T1000 (cell line): Measurements from ENCODE around the gene ATP1A4.

Experiments
- DNase-seq: peaks from one replicate; lab custom pipeline; 2025; ENCODE audit warnings: mixed read lengths; lab: John Stamatoyannopoulos, UW

Gene ATP1A4

GRCh38 chr1:160144921-160145320, 6.5 kb upstream of the ATP1A4 start:
- DNase-seq: no peak

- DNase-seq: no peak
Observed at GRCh38 chr1:160146107-160146506, 5.3 kb upstream of the ATP1A4 start.

- no peak for DNase-seq
Observed at GRCh38 chr1:160148121-160148520, 3.3 kb upstream of the ATP1A4 start.

- no peak for DNase-seq
Observed at GRCh38 chr1:160149233-160149632, 2.2 kb upstream of the ATP1A4 start.

GRCh38 chr1:160149716-160150115, 1.7 kb upstream of the ATP1A4 start:
- no peak for DNase-seq

GRCh38 chr1:160154790-160155189, 3.4 kb downstream of the ATP1A4 start:
- no peak for DNase-seq

GRCh38 chr1:160156361-160156760, 5.0 kb downstream of the ATP1A4 start:
- DNase-seq: no peak

- DNase-seq: no peak
Observed at GRCh38 chr1:160157174-160157573, 5.8 kb downstream of the ATP1A4 start.

GRCh38 chr1:160158031-160158430, 6.6 kb downstream of the ATP1A4 start:
- DNase-seq: no peak

GRCh38 chr1:160158534-160158933, 7.1 kb downstream of the ATP1A4 start:
- DNase-seq: no peak

GRCh38 chr1:160159846-160160245, 8.4 kb downstream of the ATP1A4 start:
- DNase-seq: no peak

GRCh38 chr1:160161965-160162705, 10.7 kb downstream of the ATP1A4 start:
- no peak for DNase-seq

GRCh38 chr1:160162931-160163330, 11.5 kb downstream of the ATP1A4 start:
- DNase-seq: no peak

GRCh38 chr1:160163615-160164014, 12.2 kb downstream of the ATP1A4 start:
- DNase-seq: no peak

- no peak for DNase-seq
Observed at GRCh38 chr1:160164121-160164520, 12.7 kb downstream of the ATP1A4 start.

- DNase-seq: no peak
Observed at GRCh38 chr1:160166166-160166868, 14.9 kb downstream of the ATP1A4 start.

GRCh38 chr1:160167056-160167455, 15.7 kb downstream of the ATP1A4 start:
- no peak for DNase-seq

- DNase-seq: no peak
Observed at GRCh38 chr1:160167580-160167979, 16.2 kb downstream of the ATP1A4 start.

- no peak for DNase-seq
Observed at GRCh38 chr1:160168016-160168415, 16.6 kb downstream of the ATP1A4 start.

- DNase-seq: no peak
Observed at GRCh38 chr1:160168609-160169369, 17.4 kb downstream of the ATP1A4 start.

- DNase-seq: no peak
Observed at GRCh38 chr1:160169553-160170399, 18.4 kb downstream of the ATP1A4 start.

- DNase-seq: no peak
Observed at GRCh38 chr1:160171354-160171753, 20.0 kb downstream of the ATP1A4 start.
